Measurements from ENCODE around the gene EYA2. TPM values are rescaled to one million over a fixed set of nuclear protein-coding genes. Genes with fewer than 3 reads are reported as not detected.

The EYA2 gene
- total and polyA plus RNA-seq, 12 donors: 0.54 to 2.2 (median 1.4) TPM

- Histone ChIP-seq H3K36me3 (replicated peaks in 1 of 2) (peaks cover 0 to 69% of the 10 kb centered on the region in 2 donors), H3K9me3 (replicated peaks in 1 of 3) (no peaks in the 10 kb centered on the region), H3K4me1 (replicated peaks in 1 of 2) (no peaks in the 10 kb centered on the region), H3K4me3 (no peak overlapping the region), H3K27me3 (no peaks in the 10 kb centered on the region), H3K27ac (no peak overlapping the region)
- DNase-seq: no peak
- 91 to 96% (median 93%) methylated on average over 17 of the region's 17 CpGs for WGBS, 4 donors
- intact Hi-C loops (cut with DNase I): loop anchor here (5.0 to 10.0 kb wide), 3 partner anchors 175 to 415 kb away; no protein-coding TSS in a partner anchor
- TF ChIP-seq CTCF (IDR thresholded peaks at IDR 0.05) (no peak), POLR2A (IDR thresholded peaks at IDR 0.05) (no peak)
These were observed 315.3 kb downstream of the EYA2 start for GRCh38 chr20:47209982-47210381.

- 90 to 97% (median 93%) methylated on average over 13 of the region's 13 CpGs for WGBS, 4 donors
- no peak overlapping the region for H3K4me3 ChIP-seq
- intact Hi-C loops (cut with DNase I): loop anchor here in 1 of 2 donors (10.0 kb wide), 1 partner anchor 174 kb away; no protein-coding TSS in a partner anchor
- DNase-seq: no peak
- H3K27ac ChIP-seq: no peak overlapping the region
- no peaks in the 10 kb centered on the region for H3K4me1 ChIP-seq (replicated peaks in 1 of 2)
- no peaks in the 10 kb centered on the region for H3K9me3 ChIP-seq (replicated peaks in 1 of 3)
- H3K27me3 ChIP-seq: no peaks in the 10 kb centered on the region
- peaks cover 0 to 74% of the 10 kb centered on the region in 2 donors for H3K36me3 ChIP-seq (replicated peaks in 1 of 2)
- TF ChIP-seq POLR2A (IDR thresholded peaks at IDR 0.05) (no peak), CTCF (IDR thresholded peaks at IDR 0.05) (no peak)
These were observed 315.8 kb downstream of the EYA2 start for GRCh38 chr20:47210470-47210869.

GRCh38 chr20:47211036-47211435 lies 316.4 kb downstream of the EYA2 start:
- 91 to 93% (median 92%) methylated on average over 7 of the region's 7 CpGs for WGBS, 4 donors
- Histone ChIP-seq H3K27me3 (no peaks in the 10 kb centered on the region), H3K4me1 (replicated peaks in 1 of 2) (peaks cover 0 to 4% of the 10 kb centered on the region in 2 donors), H3K4me3 (no peak overlapping the region), H3K36me3 (replicated peaks in 1 of 2) (peaks cover 0 to 74% of the 10 kb centered on the region in 2 donors), H3K27ac (no peak overlapping the region), H3K9me3 (replicated peaks in 1 of 3) (no peaks in the 10 kb centered on the region)
- no peak for TF ChIP-seq POLR2A (IDR thresholded peaks at IDR 0.05)
- intact Hi-C loops (cut with DNase I): loop anchor here in 1 of 2 donors (10.0 kb wide), 1 partner anchor 174 kb away; no protein-coding TSS in a partner anchor
- DNase-seq: no peak

- 92 to 95% (median 94%) methylated on average over 9 of the region's 9 CpGs for WGBS, 4 donors
- H3K4me1 ChIP-seq (replicated peaks in 1 of 2): peaks cover 0 to 7% of the 10 kb centered on the region in 2 donors
- TF ChIP-seq CTCF (IDR thresholded peaks at IDR 0.05) (no peak), POLR2A (IDR thresholded peaks at IDR 0.05) (no peak)
- no peak overlapping the region for H3K4me3 ChIP-seq
- H3K9me3 ChIP-seq (replicated peaks in 1 of 3): no peaks in the 10 kb centered on the region
- DNase-seq: peak in 1 of 7 donors; percentile 3
- no peaks in the 10 kb centered on the region for H3K27me3 ChIP-seq
- no peak overlapping the region for H3K27ac ChIP-seq
- H3K36me3 ChIP-seq (replicated peaks in 1 of 2): peaks cover 0 to 86% of the 10 kb centered on the region in 2 donors
- intact Hi-C loops (cut with DNase I): loop anchor here in 1 of 2 donors (10.0 kb wide), 1 partner anchor 172 kb away; no protein-coding TSS in a partner anchor
These were observed 318.1 kb downstream of the EYA2 start for GRCh38 chr20:47212606-47213207.

Measured in adrenal gland (tissue), 12 donors.